Mucosa of descending colon (tissue), 3 donors: ENCODE measurements around the gene NRCAM. TPM values are rescaled to one million over a fixed set of nuclear protein-coding genes. Genes with fewer than 3 reads are reported as not detected.

ENCODE experiments used
- ATAC-seq: fragments of 200-7000 bp; cut with Tn5 transposase; one replicate; pipeline ENCODE4 v1.9.1; 2020; ENCODE audit warnings: mild to moderate bottlenecking, moderate library complexity
- DNase-seq, 3 donors: peaks; one replicate each; pipeline ENCODE4 v3.0.0-alpha.2; 2020
- H3K36me3 ChIP-seq: fragments of 200-600 bp; one replicate; pipeline ENCODE4 v1.8.0; 2021; ENCODE audit warnings: low read depth, mild to moderate bottlenecking
- H3K4me1 ChIP-seq: fragments of 200-600 bp; one replicate; pipeline ENCODE4 v1.8.0; 2021; ENCODE audit warnings: low read depth, mild to moderate bottlenecking
- H3K4me3 ChIP-seq: fragments of 200-600 bp; one replicate; pipeline ENCODE4 v1.8.0; 2021; ENCODE audit warnings: mild to moderate bottlenecking
- H3K9me3 ChIP-seq: fragments of 200-600 bp; one replicate; pipeline ENCODE4 v1.8.0; 2021; ENCODE audit warnings: mild to moderate bottlenecking
- CTCF ChIP-seq: fragments of 200-600 bp; IDR thresholded peaks from one replicate; pipeline ENCODE4 v1.8.0; 2022; ENCODE audit warnings: antibody characterized with exemption, mild to moderate bottlenecking
- intact Hi-C, 2 donors: fragments of 100-400 bp; cut with DNase I in 1 of 2; cut with micrococcal nuclease in 1 of 2; formaldehyde crosslinking; loops; one replicate each; pipeline versions ENCODE4 v1.11.0 to v1.11.1; 2022; cut with DNase I, micrococcal nuclease
- total RNA-seq, 3 donors: library from RNA; stranded (reverse); fragmentation: NEBNext Ultra II Directional in 2 of 3; extraction: Animal tissue kit (Norgen Biotek cat#: 25700) in 2 of 3; gene quantifications; one replicate each; pipeline versions ENCODE4 v1.2.1 to v1.2.4, GENCODE V29; 2021 to 2023
- donor health status: DM: no; HTN: no; CAD: no; lungs with moderate emphysema.
- donor health status: DM: no; HTN: no; CAD: no.
- donor health status: DM: no; HTN: yes; CAD: no.

Gene NRCAM
- total RNA-seq, 3 donors from 2014 or later: 1.0 to 3.4 (median 2.3) TPM

GRCh38 chr7:108296911-108297310 is 159.3 kb downstream of the NRCAM start:
- no peak for ATAC-seq
- H3K9me3 ChIP-seq: no peaks in the 10 kb centered on the region
- H3K36me3 ChIP-seq: no peaks in the 10 kb centered on the region
- no peaks in the 10 kb centered on the region for H3K4me1 ChIP-seq
- intact Hi-C loops: no loop called here
- no peak for DNase-seq
- no peak for TF ChIP-seq CTCF
- H3K4me3 ChIP-seq: no peak overlapping the region

- Histone ChIP-seq H3K9me3 (no peaks in the 10 kb centered on the region), H3K36me3 (no peaks in the 10 kb centered on the region), H3K4me3 (no peak overlapping the region), H3K4me1 (no peaks in the 10 kb centered on the region)
- intact Hi-C loops: no loop called here
- no peak for TF ChIP-seq CTCF
- DNase-seq: no peak
- no peak for ATAC-seq
Measured at GRCh38 chr7:108294595-108294994, 161.6 kb downstream of the NRCAM start.

GRCh38 chr7:108293149-108293612 is 163.1 kb downstream of the NRCAM start:
- no peaks in the 10 kb centered on the region for H3K4me1 ChIP-seq
- intact Hi-C loops: no loop called here
- ATAC-seq (no peak), DNase-seq (no peak)
- H3K36me3 ChIP-seq: no peaks in the 10 kb centered on the region
- no peaks in the 10 kb centered on the region for H3K9me3 ChIP-seq
- H3K4me3 ChIP-seq: no peak overlapping the region
- TF ChIP-seq CTCF: no peak

- intact Hi-C loops: no loop called here
- Histone ChIP-seq H3K9me3 (no peaks in the 10 kb centered on the region), H3K4me1 (no peaks in the 10 kb centered on the region), H3K36me3 (no peaks in the 10 kb centered on the region), H3K4me3 (no peak overlapping the region)
- ATAC-seq (no peak), DNase-seq (no peak)
- no peak for TF ChIP-seq CTCF
Measured at GRCh38 chr7:108292541-108292940, 163.7 kb downstream of the NRCAM start.

GRCh38 chr7:108291791-108292440 is 164.3 kb downstream of the NRCAM start:
- no peak for DNase-seq
- no peaks in the 10 kb centered on the region for H3K36me3 ChIP-seq
- H3K4me3 ChIP-seq: no peak overlapping the region
- ATAC-seq: no peak
- intact Hi-C loops: no loop called here
- H3K4me1 ChIP-seq: no peaks in the 10 kb centered on the region
- H3K9me3 ChIP-seq: no peaks in the 10 kb centered on the region
- no peak for TF ChIP-seq CTCF

- TF ChIP-seq CTCF: no peak
- intact Hi-C loops: no loop called here
- H3K36me3 ChIP-seq: no peaks in the 10 kb centered on the region
- no peak overlapping the region for H3K4me3 ChIP-seq
- no peaks in the 10 kb centered on the region for H3K9me3 ChIP-seq
- ATAC-seq (no peak), DNase-seq (no peak)
- H3K4me1 ChIP-seq: no peaks in the 10 kb centered on the region
Measured at GRCh38 chr7:108291152-108291508, 165.1 kb downstream of the NRCAM start.
